Activated CD4-positive, alpha-beta T cell treated with anti-CD3 and anti-CD28 coated beads, Interleukin-10, Interleukin-2, amounts not matched to agents 100 ng/mL and 50 ng/mL, durations not matched to agents 16 hours and 8 hours (primary cell): ENCODE results near the gene ERGIC1.
"Not testable (repeated sequence)": the region's sequence is repeated elsewhere in the genome, so short reads cannot be mapped to it uniquely, and the experiment has no call there.

Source experiments
- DNase-seq: peaks from one replicate; pipeline ENCODE4 v3.0.0-alpha.2; 2020

ERGIC1 gene

DNA sequence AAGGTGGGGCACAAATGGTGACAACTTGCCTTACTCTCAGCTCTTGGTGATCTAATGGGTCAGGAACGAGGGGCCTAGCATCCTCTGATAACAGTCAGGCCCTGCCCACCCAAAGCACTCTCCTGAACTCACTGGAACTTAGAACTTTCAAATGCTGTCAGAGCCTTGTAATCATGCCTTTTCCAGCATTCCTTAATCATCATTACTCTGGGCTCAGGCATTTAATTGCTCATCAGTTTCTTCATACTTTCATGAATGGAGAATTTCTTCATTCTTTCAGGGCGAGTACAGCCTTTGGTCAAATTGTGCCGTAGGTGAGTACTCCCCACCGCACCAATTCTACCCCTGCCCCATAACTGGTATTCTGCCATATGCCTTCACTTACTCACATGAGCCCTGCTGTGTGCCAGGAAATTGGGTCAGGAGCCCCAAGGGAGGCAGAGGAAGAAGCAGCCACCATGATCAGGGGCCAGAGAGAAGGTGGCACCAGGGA lies 32.8 kb upstream of the ERGIC1 start:
- DNase-seq, result no peak

- no peak for DNase-seq
Measured at GRCh38 chr5:172802112-172802511, 31.9 kb upstream of the ERGIC1 start.

DNA sequence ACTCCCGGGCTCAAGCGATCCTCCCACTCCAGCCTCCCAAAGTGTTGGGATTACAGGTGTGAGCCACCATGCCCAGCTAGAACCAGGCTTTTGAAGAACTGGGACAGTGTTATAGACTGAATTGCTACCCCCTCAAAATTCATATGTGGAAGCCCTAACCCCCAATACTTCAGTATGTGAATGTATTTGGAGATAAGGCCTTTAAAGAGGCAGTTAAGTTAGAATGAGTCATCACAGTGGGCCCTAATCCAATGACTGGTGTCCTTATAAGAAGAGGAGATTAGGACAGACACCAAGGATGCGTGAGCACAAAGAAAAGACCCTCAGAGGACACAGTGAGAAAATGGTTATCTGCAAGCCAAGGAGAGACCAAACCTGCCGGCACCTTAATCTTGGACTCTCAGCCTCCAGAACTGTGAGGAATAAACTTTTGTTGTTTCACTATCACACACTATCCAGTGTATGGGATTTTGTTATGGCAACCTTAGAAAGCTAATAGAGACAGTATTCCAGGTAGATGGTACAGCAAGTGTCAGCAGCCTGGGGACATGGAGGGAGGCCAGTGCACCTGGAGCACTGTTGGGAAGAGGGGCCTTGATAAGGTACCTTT lies 31.4 kb upstream of the ERGIC1 start:
- no peak for DNase-seq

DNA sequence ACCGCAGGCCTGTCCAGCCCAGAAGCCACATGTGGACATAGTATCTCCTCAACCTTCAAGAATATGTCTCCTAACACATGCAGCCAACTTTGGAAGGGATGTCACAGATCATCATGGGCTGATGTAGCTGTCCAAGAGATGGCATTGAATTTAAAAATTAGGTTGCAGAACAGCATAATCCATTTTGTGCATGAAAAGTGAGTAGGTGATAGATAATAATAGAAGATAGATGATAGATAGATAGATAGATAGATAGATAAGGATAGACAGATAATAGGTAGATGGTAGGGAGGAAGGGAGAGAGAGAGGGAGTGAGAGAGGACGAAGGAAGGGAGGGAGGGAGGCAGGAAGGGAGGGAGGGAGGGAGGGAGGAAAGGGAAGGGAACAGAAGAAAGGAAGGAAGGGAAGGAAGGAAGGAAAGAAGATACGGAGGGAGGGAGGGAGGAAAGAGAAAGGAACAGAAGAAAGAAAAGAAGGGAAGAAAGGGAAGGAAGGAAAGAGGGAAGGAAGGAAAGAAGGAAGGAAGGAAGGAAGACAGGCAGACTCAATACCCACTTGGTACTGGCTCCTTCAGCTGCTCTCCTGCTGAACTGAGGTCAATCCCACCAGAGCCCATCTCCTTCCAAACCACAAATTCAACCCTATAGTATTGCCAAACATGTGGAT lies 28.9 kb upstream of the ERGIC1 start:
- no peak for DNase-seq

DNA sequence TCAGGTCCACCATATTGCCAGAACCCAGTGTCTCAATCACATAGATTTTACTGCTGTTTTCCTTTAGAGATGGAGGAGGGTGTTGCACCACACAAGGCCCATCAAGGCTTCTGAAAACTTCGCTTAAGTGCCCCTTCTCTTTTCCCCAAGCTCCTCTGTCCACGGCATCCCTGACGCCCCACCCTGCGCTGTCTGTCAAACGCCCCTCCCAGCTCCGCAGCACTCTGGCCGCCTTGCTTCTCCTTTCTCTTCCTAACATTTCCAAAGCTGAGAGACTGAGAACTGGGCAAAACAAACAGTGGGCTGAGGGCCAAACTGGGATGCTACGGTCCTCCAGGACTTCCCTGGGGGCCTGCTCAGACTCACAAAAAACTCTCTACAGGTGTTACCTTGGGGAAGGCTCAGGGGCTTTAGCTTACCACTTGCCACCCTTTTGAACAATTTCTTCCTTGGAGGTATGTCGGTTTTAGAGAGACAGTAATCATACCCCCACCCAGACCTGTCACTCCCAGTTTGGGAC lies 28.3 kb upstream of the ERGIC1 start:
- no peak for DNase-seq

- DNase-seq, result peak; percentile 95
Measured at GRCh38 chr5:172806897-172807672, 27.0 kb upstream of the ERGIC1 start.

DNA sequence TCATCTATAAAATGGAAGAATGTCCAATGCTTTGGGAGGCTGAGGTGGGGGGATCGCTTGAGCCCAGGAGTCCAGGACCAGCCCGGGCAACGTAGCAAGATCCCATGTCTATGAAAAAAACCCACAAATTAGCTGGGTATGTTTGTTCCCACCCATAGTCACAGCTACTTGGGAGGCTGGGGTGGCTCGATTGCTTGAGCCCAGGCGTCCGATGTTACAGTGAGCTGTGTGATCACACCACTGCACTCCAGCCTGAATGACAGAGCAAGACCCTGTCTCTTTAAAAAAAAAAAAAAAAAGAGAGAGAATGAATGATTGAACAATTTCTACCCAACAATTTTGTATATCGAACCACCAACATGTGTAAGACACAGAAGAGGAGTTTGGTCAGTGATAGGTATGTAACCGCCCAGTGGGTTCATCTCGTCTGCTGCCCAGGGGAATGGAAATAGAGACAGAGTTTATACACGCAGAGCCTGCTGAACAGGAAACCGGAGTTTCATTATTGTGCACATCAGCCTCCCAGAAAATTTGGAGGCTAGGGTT lies 26.2 kb upstream of the ERGIC1 start:
- DNase-seq, result no peak

DNA sequence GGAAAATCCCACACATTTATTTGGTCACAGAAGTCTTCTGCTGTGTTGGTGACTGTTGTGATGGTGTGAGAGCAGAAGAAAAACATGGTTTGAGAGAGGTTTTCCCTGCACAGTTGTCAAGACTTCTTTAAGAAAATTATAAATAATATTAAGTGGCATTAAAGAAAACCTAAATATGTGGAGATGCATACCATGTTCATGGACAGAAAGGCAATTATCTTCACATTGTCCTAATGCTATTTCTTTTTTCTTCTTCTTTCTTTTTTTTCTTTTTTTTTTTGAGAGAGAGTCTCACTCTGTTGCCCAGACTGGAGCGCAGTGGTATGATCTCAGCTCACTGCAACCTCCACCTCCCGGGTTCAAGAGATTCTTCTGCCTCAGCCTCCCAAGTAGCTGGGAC lies 24.3 kb upstream of the ERGIC1 start:
- no peak for DNase-seq

DNA sequence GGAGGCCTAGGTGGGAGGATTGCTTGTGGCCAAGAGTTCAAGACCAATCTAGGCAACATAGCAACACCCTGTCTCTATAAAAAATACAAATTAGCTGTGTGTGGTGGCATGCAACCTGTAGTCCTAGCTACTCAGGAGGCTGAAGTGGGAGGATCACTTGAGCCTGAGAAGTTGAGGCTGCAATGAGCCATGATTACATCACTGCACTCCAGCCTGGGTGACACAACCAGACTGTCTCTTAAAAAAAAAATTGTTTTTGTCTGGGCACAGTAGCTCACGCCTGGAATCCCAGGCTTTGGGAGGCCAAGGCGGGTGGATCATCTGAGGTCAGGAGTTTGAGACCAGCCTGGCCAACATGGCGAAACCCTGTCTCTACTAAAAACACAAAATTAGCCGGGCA lies 23.1 kb upstream of the ERGIC1 start:
- DNase-seq, result not testable (repeated sequence)

GRCh38 chr5:172815631-172816030 lies 18.4 kb upstream of the ERGIC1 start:
- DNase-seq, result no peak

DNA sequence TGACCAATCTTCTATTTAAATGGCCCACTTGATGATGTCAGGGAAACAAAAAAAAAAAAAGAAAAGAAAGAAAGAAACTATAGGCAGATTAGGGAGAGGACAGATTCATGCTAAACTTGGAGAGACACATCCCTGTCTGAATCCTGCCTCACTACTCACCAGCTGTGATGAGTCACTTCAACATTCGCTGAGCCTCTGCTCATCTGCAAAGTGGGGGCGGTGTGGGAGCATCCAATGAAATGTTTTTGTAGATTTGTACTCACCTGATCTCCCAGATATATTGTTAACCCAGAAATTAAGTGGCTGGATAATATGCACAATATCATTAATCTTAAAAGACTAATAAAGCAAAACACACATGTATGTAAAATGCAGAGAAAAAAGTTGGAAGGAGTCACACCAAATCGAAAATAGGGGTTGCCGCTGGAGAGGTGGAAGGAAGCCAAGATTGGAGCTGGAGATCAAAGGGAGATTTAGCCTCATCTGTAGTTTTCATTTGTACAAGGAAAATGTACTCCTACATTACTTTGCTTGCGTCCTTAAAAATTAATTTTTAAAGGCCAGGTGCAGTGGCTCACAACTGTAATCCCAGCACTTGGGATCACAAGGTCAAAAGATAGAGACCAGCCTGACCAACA lies 17.0 kb upstream of the ERGIC1 start:
- DNase-seq, result no peak

GRCh38 chr5:172817664-172818063 lies 16.4 kb upstream of the ERGIC1 start:
- DNase-seq, result no peak

GRCh38 chr5:172818081-172818480 lies 16.0 kb upstream of the ERGIC1 start:
- no peak for DNase-seq

- DNase-seq, result no peak
Measured at GRCh38 chr5:172819569-172819968, 14.5 kb upstream of the ERGIC1 start.

DNA sequence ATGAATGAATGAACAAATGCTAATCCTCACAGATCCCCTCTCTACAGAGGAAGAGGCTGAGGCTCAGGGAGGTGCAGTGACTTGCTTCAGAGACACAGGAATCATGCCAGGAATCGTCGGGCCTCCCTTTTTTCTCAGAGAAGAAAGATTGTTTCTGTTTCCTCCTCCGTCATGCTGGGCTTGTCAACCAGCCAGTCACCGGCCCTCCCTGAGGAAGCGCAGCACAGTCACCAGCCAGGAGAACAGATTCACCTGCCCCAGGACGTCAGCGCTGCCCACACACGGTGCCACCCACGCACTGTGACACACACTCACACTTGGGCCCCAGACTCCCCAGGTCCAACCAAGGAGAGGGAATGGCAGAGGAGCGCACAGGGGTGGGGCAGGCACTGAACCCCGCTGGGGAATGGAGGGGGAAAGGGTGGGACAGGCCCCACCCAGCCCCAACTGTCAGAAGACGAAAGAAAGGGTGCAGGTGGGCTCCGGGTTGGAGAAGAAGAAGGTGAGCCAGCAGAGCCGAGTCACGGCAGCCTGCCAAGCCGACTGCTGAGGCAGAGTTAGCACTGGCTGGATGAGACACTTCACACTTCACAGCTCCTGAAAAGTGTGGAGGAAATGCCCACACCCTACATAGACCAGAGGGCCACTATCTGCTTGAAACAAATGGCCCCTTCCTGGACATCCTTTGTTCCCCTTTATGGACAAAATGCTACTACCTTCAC lies 13.8 kb upstream of the ERGIC1 start:
- no peak for DNase-seq

DNA sequence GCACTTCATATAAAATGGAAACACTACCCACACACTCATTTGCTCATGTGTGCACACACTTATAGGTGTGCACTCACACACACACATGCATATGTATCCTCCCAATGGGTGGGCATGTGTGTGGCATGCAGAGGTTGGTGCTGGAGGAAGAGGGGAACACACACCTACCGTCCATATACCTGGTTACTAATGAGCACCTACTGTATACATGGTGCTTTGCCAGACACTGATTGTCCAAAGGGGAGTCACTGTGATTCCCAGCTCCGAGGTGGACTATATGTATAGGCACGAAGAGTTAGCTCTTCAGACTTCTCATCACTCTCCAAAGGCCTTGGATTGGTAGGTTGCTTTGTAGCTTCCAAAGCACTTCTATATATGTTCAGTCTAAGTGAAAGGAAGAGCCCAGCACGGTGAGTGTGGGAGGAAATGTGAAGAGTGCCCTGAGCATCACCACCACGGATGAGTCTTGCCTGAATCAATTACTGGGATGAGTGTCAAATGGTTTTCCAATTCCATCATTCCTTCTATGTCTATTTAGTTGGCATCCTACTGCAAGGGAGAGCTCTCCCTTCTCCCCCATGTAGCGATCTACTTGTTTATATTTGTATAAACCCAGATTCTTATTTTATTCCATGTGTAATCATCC lies 12.6 kb upstream of the ERGIC1 start:
- DNase-seq, result no peak

- no peak for DNase-seq
Measured at GRCh38 chr5:172823840-172824362, 10.2 kb upstream of the ERGIC1 start.

DNA sequence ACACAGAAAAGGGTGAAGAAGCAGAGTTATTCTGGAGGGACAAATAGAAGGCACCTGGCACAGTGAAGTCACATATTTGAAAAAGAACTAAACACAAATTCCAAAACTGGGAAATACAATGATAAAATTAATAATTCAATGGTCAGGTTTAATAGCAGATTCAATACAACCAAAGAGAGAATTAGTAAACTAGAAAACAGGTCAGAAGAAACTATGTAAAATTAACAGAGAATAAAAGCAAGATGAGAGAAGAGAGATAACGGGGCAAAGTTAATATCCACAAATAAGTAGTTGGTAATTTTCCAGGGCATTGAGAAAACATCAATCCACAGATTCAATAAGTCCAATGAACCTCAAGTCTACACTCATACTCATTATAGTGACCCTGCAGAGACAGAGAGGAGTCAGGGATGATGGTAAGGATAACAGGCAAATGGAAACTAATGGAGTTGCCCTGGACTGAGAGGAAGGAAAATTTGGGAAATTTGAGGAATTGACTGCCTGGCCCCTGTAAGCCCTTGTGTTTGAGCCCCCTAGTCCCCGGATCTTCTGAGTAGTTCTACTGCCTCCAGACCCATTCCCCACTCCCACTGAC lies 8.3 kb upstream of the ERGIC1 start:
- DNase-seq, result no peak

DNA sequence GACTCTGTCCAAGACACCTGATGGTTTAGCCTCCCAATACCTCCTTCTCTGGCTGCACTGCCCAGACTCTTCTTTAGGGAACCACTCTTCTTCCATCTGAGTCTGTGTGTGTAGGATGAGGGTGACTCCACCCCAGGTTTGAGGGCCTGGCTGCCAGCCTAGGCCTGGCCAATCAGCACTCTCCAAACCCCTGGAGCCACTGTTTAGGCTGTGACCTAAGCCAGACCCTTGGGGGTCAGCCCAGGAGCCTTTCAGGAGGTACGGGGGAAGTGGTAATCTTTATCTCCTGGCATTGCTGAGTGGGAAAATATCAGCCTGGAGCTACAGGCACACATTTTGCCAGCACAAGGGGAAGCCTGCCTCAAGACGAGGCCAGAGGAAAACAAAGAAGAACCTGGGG lies 6.2 kb upstream of the ERGIC1 start:
- no peak for DNase-seq

- DNase-seq, result no peak
Measured at GRCh38 chr5:172828911-172829431, 5.1 kb upstream of the ERGIC1 start.

- no peak for DNase-seq
Measured at GRCh38 chr5:172830275-172830799, 3.7 kb upstream of the ERGIC1 start.
